Measurements from ENCODE around the gene NRARP.
A peak's percentile ranks its signal among the peaks of the same experiment; 100 is the strongest.

The NRARP gene

GRCh38 chr9:137280474-137281344 is 21.4 kb downstream of the NRARP start:
- Histone ChIP-seq H4K20me1 (peaks cover 0 to 73% (median 9%) of the 10 kb centered on the region in 11 experiments; a peak in 14 of 22 replicates), H3K4me3 (peak overlapping the region in 9 of 10 experiments; percentile 12 to 92 (median 42); a peak in 14 of 20 replicates), H3K4me1 (peaks cover 71 to 81% (median 76%) of the 10 kb centered on the region in 10 experiments), H3K9me3 (replicated peaks in 1 of 11) (peaks cover 0 to 8% (median 4%) of the 10 kb centered on the region in 11 experiments; a peak in 7 of 22 replicates), H3K36me3 (peaks cover 0 to 57% (median 13%) of the 10 kb centered on the region in 11 experiments; a peak in 14 of 22 replicates), H3K27ac (peak overlapping the region in 7 of 11 experiments; percentile 17 to 51 (median 42); a peak in 9 of 22 replicates), H3K9ac (peak overlapping the region; percentile 29 to 71 (median 61); a peak in 21 of 22 replicates), H3K27me3 (no peaks in the 10 kb centered on the region), H3K4me2 (peak overlapping the region; percentile 84 to 100 (median 98))
- no peak for TF ChIP-seq Cebpa-rat (IDR thresholded peaks at IDR 0.05)

- no peak for TF ChIP-seq Cebpa-rat (IDR thresholded peaks at IDR 0.05)
- H3K27ac ChIP-seq = no peak overlapping the region; a peak in 1 of 22 replicates
- H3K9ac ChIP-seq = peak overlapping the region in 9 of 11 experiments; percentile 53 to 71 (median 65); a peak in 11 of 22 replicates
- H3K4me2 ChIP-seq = peak overlapping the region; percentile 84 to 100 (median 98)
- peaks cover 0 to 57% (median 13%) of the 10 kb centered on the region in 11 experiments; a peak in 14 of 22 replicates for H3K36me3 ChIP-seq
- no peaks in the 10 kb centered on the region for H3K27me3 ChIP-seq
- peak overlapping the region in 6 of 10 experiments; percentile 29 to 92 (median 64); a peak in 11 of 20 replicates for H3K4me3 ChIP-seq
- peaks cover 0 to 3% (median 0%) of the 10 kb centered on the region in 11 experiments; a peak in 4 of 22 replicates for H3K9me3 ChIP-seq (replicated peaks in 1 of 11)
- peaks cover 77 to 88% (median 84%) of the 10 kb centered on the region in 10 experiments for H3K4me1 ChIP-seq
- H4K20me1 ChIP-seq = peaks cover 0 to 72% (median 9%) of the 10 kb centered on the region in 11 experiments; a peak in 14 of 22 replicates
These were observed 22.2 kb downstream of the NRARP start for GRCh38 chr9:137279741-137280473.

GRCh38 chr9:137278721-137279711 is 23.1 kb downstream of the NRARP start:
- H3K4me3 ChIP-seq = peak overlapping the region in 6 of 10 experiments; percentile 60 to 92 (median 83); a peak in 11 of 20 replicates
- peaks cover 86 to 97% (median 93%) of the 10 kb centered on the region in 10 experiments for H3K4me1 ChIP-seq
- peaks cover 0 to 71% (median 15%) of the 10 kb centered on the region in 11 experiments; a peak in 14 of 22 replicates for H4K20me1 ChIP-seq
- H3K27me3 ChIP-seq = no peaks in the 10 kb centered on the region
- H3K27ac ChIP-seq = peak overlapping the region in 6 of 11 experiments; percentile 87 to 95 (median 90); a peak in 7 of 22 replicates
- H3K4me2 ChIP-seq = peak overlapping the region; percentile 84 to 100 (median 98)
- peaks cover 0 to 50% (median 13%) of the 10 kb centered on the region in 11 experiments; a peak in 14 of 22 replicates for H3K36me3 ChIP-seq
- TF ChIP-seq Cebpa-rat (IDR thresholded peaks at IDR 0.05) = no peak
- no peaks in the 10 kb centered on the region for H3K9me3 ChIP-seq (replicated peaks in 1 of 11)
- H3K9ac ChIP-seq = peak overlapping the region in 6 of 11 experiments; percentile 78 to 93 (median 87); a peak in 8 of 22 replicates

GRCh38 chr9:137278061-137278701 is 23.9 kb downstream of the NRARP start:
- Histone ChIP-seq H3K36me3 (peaks cover 3 to 50% (median 19%) of the 10 kb centered on the region in 11 experiments; a peak in 18 of 22 replicates), H3K9ac (peak overlapping the region; percentile 74 to 93 (median 82)), H4K20me1 (peaks cover 0 to 65% (median 18%) of the 10 kb centered on the region in 11 experiments; a peak in 14 of 22 replicates), H3K9me3 (replicated peaks in 1 of 11) (no peaks in the 10 kb centered on the region), H3K27ac (peak overlapping the region; percentile 76 to 95 (median 88)), H3K4me1 (peaks cover 86 to 100% (median 98%) of the 10 kb centered on the region in 10 experiments), H3K27me3 (no peaks in the 10 kb centered on the region), H3K4me2 (peak overlapping the region; percentile 84 to 100 (median 98)), H3K4me3 (peak overlapping the region; percentile 41 to 92 (median 64))
- TF ChIP-seq Cebpa-rat (IDR thresholded peaks at IDR 0.05) = no peak

- Histone ChIP-seq H4K20me1 (peaks cover 1 to 63% (median 21%) of the 10 kb centered on the region in 11 experiments; a peak in 18 of 22 replicates), H3K4me2 (peak within 1 kb of the TSS; percentile 84 to 100 (median 98)), H3K27ac (peak within 1 kb of the TSS; percentile 76 to 95 (median 88)), H3K9ac (peak within 1 kb of the TSS; percentile 74 to 93 (median 82)), H3K9me3 (replicated peaks in 1 of 11) (no peaks in the 10 kb centered on the region), H3K36me3 (peaks cover 10 to 53% (median 26%) of the 10 kb centered on the region in 11 experiments), H3K4me1 (peaks cover 79 to 100% (median 98%) of the 10 kb centered on the region in 10 experiments), H3K27me3 (no peaks in the 10 kb centered on the region), H3K4me3 (peak within 1 kb of the TSS; percentile 41 to 92 (median 64))
- TF ChIP-seq Cebpa-rat (IDR thresholded peaks at IDR 0.05) = no peak
These were observed 24.6 kb downstream of the NRARP start, which contains the start of gene TOR4A for GRCh38 chr9:137277329-137278041. TOR4A (plus strand) TSS chr9:137277726; CDS start chr9:137278690, 964 bp downstream.

GRCh38 chr9:137276473-137277328 is 25.4 kb downstream of the NRARP start:
- H3K9ac ChIP-seq = peak overlapping the region; percentile 74 to 93 (median 82)
- TF ChIP-seq Cebpa-rat (IDR thresholded peaks at IDR 0.05) = no peak
- H3K9me3 ChIP-seq (replicated peaks in 1 of 11) = no peaks in the 10 kb centered on the region
- peaks cover 15 to 53% (median 32%) of the 10 kb centered on the region in 11 experiments for H3K36me3 ChIP-seq
- H4K20me1 ChIP-seq = peaks cover 7 to 63% (median 26%) of the 10 kb centered on the region in 11 experiments; a peak in 20 of 22 replicates
- H3K4me3 ChIP-seq = peak overlapping the region; percentile 41 to 92 (median 64)
- H3K27ac ChIP-seq = peak overlapping the region; percentile 76 to 95 (median 88)
- no peaks in the 10 kb centered on the region for H3K27me3 ChIP-seq
- peaks cover 79 to 100% (median 98%) of the 10 kb centered on the region in 10 experiments for H3K4me1 ChIP-seq
- H3K4me2 ChIP-seq = peak overlapping the region; percentile 84 to 100 (median 98)
